ENCODE results near the gene COL23A1.

DNA sequence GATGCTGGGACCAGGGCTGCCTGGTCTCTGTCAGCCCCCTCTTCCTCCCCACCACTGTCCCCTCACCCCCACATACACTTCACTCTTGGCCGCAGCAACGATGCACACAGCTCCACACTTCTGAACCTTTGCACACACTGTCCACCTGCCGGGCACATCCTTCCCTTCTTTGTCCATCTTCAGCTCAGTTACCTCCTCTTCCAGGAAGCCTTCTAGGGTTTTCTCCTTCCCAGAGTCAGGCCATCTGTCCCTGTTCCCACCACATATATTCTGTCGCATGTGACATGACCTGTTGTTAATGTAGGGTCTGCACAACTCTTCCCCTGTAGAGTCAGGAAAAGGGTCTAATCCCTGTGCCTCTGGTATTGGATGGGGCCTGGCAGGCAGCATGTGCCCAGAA lies 319.0 kb downstream of the COL23A1 start:
- TF ChIP-seq, protein P1, sequence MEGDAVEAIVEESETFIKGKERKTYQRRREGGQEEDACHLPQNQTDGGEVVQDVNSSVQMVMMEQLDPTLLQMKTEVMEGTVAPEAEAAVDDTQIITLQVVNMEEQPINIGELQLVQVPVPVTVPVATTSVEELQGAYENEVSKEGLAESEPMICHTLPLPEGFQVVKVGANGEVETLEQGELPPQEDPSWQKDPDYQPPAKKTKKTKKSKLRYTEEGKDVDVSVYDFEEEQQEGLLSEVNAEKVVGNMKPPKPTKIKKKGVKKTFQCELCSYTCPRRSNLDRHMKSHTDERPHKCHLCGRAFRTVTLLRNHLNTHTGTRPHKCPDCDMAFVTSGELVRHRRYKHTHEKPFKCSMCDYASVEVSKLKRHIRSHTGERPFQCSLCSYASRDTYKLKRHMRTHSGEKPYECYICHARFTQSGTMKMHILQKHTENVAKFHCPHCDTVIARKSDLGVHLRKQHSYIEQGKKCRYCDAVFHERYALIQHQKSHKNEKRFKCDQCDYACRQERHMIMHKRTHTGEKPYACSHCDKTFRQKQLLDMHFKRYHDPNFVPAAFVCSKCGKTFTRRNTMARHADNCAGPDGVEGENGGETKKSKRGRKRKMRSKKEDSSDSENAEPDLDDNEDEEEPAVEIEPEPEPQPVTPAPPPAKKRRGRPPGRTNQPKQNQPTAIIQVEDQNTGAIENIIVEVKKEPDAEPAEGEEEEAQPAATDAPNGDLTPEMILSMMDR (optimal IDR thresholded peaks at IDR 0.05 in 1 of 3, IDR thresholded peaks at IDR 0.05 in 1 of 3, conservative IDR thresholded peaks at IDR 0.05 in 1 of 3; ENCODE audit: extremely low read depth in 1 of 3, insufficient read depth in 2 of 3, low read length in 3 of 3): no peak
- TF ChIP-seq EZH2 (IDR thresholded peaks at IDR 0.05; ENCODE audit: low read length): no peak
